ENCODE results near the gene KRAS.

DNA sequence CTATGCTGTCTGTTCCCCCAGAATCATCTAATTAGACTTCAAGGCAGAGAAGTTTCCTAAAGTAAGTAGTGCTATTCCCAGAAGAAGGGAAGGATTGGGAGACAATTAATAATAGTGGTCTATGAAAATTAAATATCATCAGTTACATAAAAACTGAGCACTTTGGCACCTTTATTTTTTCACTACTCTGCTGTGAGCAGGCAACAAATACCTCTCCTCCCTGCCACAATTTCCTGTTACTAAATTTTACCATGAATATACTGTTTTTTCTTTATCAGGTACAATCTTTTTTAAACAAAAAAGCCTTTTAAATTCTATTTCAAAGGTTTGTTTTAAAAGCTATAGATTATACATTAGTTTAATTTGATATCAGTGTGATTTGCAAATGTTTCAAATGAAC lies 29.4 kb upstream of the KRAS start:
- TF ChIP-seq, protein P1, sequence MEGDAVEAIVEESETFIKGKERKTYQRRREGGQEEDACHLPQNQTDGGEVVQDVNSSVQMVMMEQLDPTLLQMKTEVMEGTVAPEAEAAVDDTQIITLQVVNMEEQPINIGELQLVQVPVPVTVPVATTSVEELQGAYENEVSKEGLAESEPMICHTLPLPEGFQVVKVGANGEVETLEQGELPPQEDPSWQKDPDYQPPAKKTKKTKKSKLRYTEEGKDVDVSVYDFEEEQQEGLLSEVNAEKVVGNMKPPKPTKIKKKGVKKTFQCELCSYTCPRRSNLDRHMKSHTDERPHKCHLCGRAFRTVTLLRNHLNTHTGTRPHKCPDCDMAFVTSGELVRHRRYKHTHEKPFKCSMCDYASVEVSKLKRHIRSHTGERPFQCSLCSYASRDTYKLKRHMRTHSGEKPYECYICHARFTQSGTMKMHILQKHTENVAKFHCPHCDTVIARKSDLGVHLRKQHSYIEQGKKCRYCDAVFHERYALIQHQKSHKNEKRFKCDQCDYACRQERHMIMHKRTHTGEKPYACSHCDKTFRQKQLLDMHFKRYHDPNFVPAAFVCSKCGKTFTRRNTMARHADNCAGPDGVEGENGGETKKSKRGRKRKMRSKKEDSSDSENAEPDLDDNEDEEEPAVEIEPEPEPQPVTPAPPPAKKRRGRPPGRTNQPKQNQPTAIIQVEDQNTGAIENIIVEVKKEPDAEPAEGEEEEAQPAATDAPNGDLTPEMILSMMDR (IDR thresholded peaks at IDR 0.05; ENCODE audit: insufficient read depth, low read length, poor library complexity, severe bottlenecking), result no peak
- no peak for TF ChIP-seq EZH2phosphoT487 (conservative IDR thresholded peaks at IDR 0.05; ENCODE audit: low read length)

Measured in SU-DHL-6 (cell line).